Measurements from ENCODE around the gene ADARB1.

The ADARB1 gene

GRCh38 chr21:45226540-45227326, 152.4 kb downstream of the ADARB1 start:
- H3K9ac ChIP-seq (ENCODE audit: low read length), result no peak overlapping the region
- peaks cover 6% of the 10 kb centered on the region for H3K4me1 ChIP-seq (ENCODE audit: insufficient read depth, low read length, severe bottlenecking)
- no peak overlapping the region for H2AFZ ChIP-seq (ENCODE audit: low read length)
- no peaks in the 10 kb centered on the region; the same call in none of the 2 replicates for H3K27me3 ChIP-seq (ENCODE audit: insufficient read depth, low read length)
- H3K36me3 ChIP-seq (ENCODE audit: insufficient read depth, low read length), result no peaks in the 10 kb centered on the region
- no peaks in the 10 kb centered on the region for H3K9me3 ChIP-seq (ENCODE audit: low read length)
- no peaks in the 10 kb centered on the region for H3F3A ChIP-seq (ENCODE audit: insufficient read depth, low read length)
- peak overlapping the region; percentile 24; the same call in 1 of the 2 replicates for H3K4me2 ChIP-seq (ENCODE audit: low read length)
- no peak overlapping the region for H3K27ac ChIP-seq (ENCODE audit: low read depth, low read length, poor library complexity, severe bottlenecking)
- no peaks in the 10 kb centered on the region for H3K79me2 ChIP-seq (ENCODE audit: insufficient read depth, low read length)
- H3K4me3 ChIP-seq (ENCODE audit: low read depth, low read length, poor library complexity, severe bottlenecking), result no peak overlapping the region
- H3K9me2 ChIP-seq (ENCODE audit: low read depth, low read length), result no peaks in the 10 kb centered on the region
- H4K20me1 ChIP-seq (ENCODE audit: insufficient read depth, low read length), result no peaks in the 10 kb centered on the region
- TF ChIP-seq, protein P1, sequence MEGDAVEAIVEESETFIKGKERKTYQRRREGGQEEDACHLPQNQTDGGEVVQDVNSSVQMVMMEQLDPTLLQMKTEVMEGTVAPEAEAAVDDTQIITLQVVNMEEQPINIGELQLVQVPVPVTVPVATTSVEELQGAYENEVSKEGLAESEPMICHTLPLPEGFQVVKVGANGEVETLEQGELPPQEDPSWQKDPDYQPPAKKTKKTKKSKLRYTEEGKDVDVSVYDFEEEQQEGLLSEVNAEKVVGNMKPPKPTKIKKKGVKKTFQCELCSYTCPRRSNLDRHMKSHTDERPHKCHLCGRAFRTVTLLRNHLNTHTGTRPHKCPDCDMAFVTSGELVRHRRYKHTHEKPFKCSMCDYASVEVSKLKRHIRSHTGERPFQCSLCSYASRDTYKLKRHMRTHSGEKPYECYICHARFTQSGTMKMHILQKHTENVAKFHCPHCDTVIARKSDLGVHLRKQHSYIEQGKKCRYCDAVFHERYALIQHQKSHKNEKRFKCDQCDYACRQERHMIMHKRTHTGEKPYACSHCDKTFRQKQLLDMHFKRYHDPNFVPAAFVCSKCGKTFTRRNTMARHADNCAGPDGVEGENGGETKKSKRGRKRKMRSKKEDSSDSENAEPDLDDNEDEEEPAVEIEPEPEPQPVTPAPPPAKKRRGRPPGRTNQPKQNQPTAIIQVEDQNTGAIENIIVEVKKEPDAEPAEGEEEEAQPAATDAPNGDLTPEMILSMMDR (IDR thresholded peaks at IDR 0.05; ENCODE audit: low read length), result no peak

DNA sequence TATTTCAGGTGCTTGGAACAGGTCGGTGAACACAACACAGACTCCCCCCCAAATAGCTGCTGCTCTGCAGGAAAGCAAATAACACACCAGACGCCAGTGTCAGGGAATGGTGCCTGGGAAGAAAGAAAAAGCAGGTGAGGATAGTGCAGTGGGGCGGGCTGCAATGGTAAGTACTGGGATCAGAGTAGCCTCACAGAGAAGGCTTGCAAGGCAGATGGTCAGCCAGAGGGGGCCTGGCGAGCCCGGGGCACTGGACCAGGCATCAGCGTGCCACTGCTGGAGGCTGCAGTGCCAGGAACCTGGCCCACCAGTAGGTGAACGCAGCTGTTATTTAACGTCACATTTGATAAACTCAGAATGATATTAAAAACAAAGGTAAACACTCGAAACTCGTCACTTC, 153.4 kb downstream of the ADARB1 start:
- Histone ChIP-seq H3K79me2 (ENCODE audit: insufficient read depth, low read length) (no peaks in the 10 kb centered on the region), H3K4me2 (ENCODE audit: low read length) (no peak overlapping the region)

GRCh38 chr21:45228171-45228641, 153.8 kb downstream of the ADARB1 start:
- no peak overlapping the region for H3K4me2 ChIP-seq (ENCODE audit: low read length)
- H3K9me3 ChIP-seq (ENCODE audit: low read length), result no peaks in the 10 kb centered on the region
- no peak overlapping the region for H3K4me3 ChIP-seq (ENCODE audit: low read depth, low read length, poor library complexity, severe bottlenecking)
- peaks cover 6% of the 10 kb centered on the region for H3K4me1 ChIP-seq (ENCODE audit: insufficient read depth, low read length, severe bottlenecking)
- H3K27ac ChIP-seq (ENCODE audit: low read depth, low read length, poor library complexity, severe bottlenecking), result no peak overlapping the region
- no peaks in the 10 kb centered on the region for H4K20me1 ChIP-seq (ENCODE audit: insufficient read depth, low read length)
- H3K9me2 ChIP-seq (ENCODE audit: low read depth, low read length), result no peaks in the 10 kb centered on the region
- H3K79me2 ChIP-seq (ENCODE audit: insufficient read depth, low read length), result no peaks in the 10 kb centered on the region
- H2AFZ ChIP-seq (ENCODE audit: low read length), result no peak overlapping the region
- H3K9ac ChIP-seq (ENCODE audit: low read length), result no peak overlapping the region
- no peaks in the 10 kb centered on the region for H3F3A ChIP-seq (ENCODE audit: insufficient read depth, low read length)
- TF ChIP-seq, protein P1 (IDR thresholded peaks at IDR 0.05; ENCODE audit: low read length), result no peak
- no peak for TF ChIP-seq EZH2 (IDR thresholded peaks at IDR 0.05; ENCODE audit: borderline replicate concordance, low read length)
- no peaks in the 10 kb centered on the region; the same call in 1 of the 2 replicates for H3K27me3 ChIP-seq (ENCODE audit: insufficient read depth, low read length)
- H3K36me3 ChIP-seq (ENCODE audit: insufficient read depth, low read length), result no peaks in the 10 kb centered on the region

More for the DNA sequence above, 153.4 kb downstream of the ADARB1 start:
- H3K27me3 ChIP-seq (ENCODE audit: insufficient read depth, low read length), result no peaks in the 10 kb centered on the region; the same call in 1 of the 2 replicates
- no peaks in the 10 kb centered on the region for H4K20me1 ChIP-seq (ENCODE audit: insufficient read depth, low read length)
- no peak overlapping the region for H3K9ac ChIP-seq (ENCODE audit: low read length)
- H3K27ac ChIP-seq (ENCODE audit: low read depth, low read length, poor library complexity, severe bottlenecking), result no peak overlapping the region
- H3K4me3 ChIP-seq (ENCODE audit: low read depth, low read length, poor library complexity, severe bottlenecking), result no peak overlapping the region
- TF ChIP-seq, protein P1 (IDR thresholded peaks at IDR 0.05; ENCODE audit: low read length), result no peak
- TF ChIP-seq EZH2 (IDR thresholded peaks at IDR 0.05; ENCODE audit: borderline replicate concordance, low read length), result no peak
- H2AFZ ChIP-seq (ENCODE audit: low read length), result no peak overlapping the region
- H3K36me3 ChIP-seq (ENCODE audit: insufficient read depth, low read length), result no peaks in the 10 kb centered on the region
- no peaks in the 10 kb centered on the region for H3K9me3 ChIP-seq (ENCODE audit: low read length)
- H3F3A ChIP-seq (ENCODE audit: insufficient read depth, low read length), result no peaks in the 10 kb centered on the region
- H3K4me1 ChIP-seq (ENCODE audit: insufficient read depth, low read length, severe bottlenecking), result peaks cover 6% of the 10 kb centered on the region
- H3K9me2 ChIP-seq (ENCODE audit: low read depth, low read length), result no peaks in the 10 kb centered on the region

All from OCI-LY1 (cell line).